GM18517 (cell line): ENCODE measurements around the gene ARMH4.

Source experiments
- ATAC-seq: cut with Tn5 transposase; IDR thresholded peaks from one replicate; pipeline ENCODE4 v1.9.1; 2021; ENCODE audit warnings: mild to moderate bottlenecking, moderate library complexity; ENCODE audit not compliant: unreplicated experiment

ARMH4 gene

GRCh38 chr14:57976701-57977100 is 175.3 kb downstream of the ARMH4 start:
- no peak for ATAC-seq

GRCh38 chr14:57974896-57975295 is 177.1 kb downstream of the ARMH4 start:
- no peak for ATAC-seq

GRCh38 chr14:57970594-57970993 is 181.4 kb downstream of the ARMH4 start:
- ATAC-seq = no peak

- no peak for ATAC-seq
Observed at GRCh38 chr14:57970175-57970574, 181.8 kb downstream of the ARMH4 start.

GRCh38 chr14:57963071-57963470 is 188.9 kb downstream of the ARMH4 start:
- ATAC-seq = no peak

- no peak for ATAC-seq
Observed at GRCh38 chr14:57962325-57963035, 189.5 kb downstream of the ARMH4 start.

GRCh38 chr14:57961786-57962060 is 190.3 kb downstream of the ARMH4 start:
- ATAC-seq = no peak

GRCh38 chr14:57960946-57961785 is 190.8 kb downstream of the ARMH4 start:
- ATAC-seq = no peak

DNA sequence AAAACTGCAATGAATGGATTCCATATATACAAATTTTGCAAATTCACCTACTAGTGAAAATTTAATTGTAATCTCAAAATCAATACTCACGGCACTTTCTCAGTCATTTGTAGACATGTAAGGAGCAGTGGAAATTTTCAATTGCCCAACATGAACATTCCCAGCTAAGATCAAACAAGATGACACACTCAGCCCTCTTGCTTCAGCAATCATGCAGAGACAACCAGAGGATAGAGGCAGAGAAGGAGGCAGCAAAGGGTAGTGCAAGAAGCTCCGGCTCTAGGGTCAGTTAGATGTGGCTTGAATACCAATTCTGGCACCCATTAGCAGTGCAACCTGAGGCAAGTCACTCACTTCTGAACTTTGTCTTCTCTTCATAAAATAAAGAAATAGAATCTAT is 194.6 kb downstream of the ARMH4 start:
- ATAC-seq = no peak
